Measurements from ENCODE around the gene DPPA3. TPM values are rescaled to one million over a fixed set of nuclear protein-coding genes. Genes with fewer than 3 reads are reported as not detected.
A peak's percentile ranks its signal among the peaks of the same experiment; 100 is the strongest.
"Not testable (repeated sequence)": the region's sequence is repeated elsewhere in the genome, so short reads cannot be mapped to it uniquely, and the experiment has no call there.

DPPA3 gene
- total and polyA plus RNA-seq, 2 of the 8 experiments (the other 6 are each of a cell fraction or from before 2014, with no cell fraction given), result 0.30 to 1.2 TPM

DNA sequence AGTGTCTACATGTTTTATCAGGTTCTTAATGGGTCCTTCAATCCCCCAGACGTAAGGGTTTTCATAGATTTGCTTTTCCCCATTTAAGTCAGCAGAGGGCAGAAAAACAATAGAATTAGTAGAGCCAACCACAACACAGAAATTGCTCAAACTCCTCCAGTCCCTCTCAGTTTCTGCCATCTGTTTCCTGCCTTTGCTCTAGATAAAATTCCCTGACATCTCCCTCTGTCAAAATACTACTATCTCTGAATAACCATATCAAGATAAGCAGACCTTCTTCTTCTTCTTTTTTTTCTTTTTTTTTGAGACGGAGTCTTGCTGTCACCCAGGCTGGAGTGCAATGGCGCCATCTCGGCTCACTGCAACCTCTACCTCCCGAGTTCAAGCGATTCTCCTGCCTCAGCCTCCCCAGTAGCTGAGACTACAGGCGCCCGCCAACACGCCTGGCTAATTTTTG is 33.8 kb upstream of the DPPA3 start:
- TF ChIP-seq RAD21 (IDR thresholded peaks at IDR 0.05 in 1 of 2, conservative IDR thresholded peaks at IDR 0.05 in 1 of 2; ENCODE audit: low read depth in 2 of 2, low read length in 2 of 2), result peak; percentile 78 to 81
- TF ChIP-seq, protein P1, sequence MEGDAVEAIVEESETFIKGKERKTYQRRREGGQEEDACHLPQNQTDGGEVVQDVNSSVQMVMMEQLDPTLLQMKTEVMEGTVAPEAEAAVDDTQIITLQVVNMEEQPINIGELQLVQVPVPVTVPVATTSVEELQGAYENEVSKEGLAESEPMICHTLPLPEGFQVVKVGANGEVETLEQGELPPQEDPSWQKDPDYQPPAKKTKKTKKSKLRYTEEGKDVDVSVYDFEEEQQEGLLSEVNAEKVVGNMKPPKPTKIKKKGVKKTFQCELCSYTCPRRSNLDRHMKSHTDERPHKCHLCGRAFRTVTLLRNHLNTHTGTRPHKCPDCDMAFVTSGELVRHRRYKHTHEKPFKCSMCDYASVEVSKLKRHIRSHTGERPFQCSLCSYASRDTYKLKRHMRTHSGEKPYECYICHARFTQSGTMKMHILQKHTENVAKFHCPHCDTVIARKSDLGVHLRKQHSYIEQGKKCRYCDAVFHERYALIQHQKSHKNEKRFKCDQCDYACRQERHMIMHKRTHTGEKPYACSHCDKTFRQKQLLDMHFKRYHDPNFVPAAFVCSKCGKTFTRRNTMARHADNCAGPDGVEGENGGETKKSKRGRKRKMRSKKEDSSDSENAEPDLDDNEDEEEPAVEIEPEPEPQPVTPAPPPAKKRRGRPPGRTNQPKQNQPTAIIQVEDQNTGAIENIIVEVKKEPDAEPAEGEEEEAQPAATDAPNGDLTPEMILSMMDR (IDR thresholded peaks at IDR 0.05; ENCODE audit: control extremely low read depth in 1 of 3, insufficient read depth in 1 of 3, low read depth in 1 of 3, low read length in 3 of 3), result peak in 2 of 3 experiments; percentile 56 to 57; a peak in 3 of 4 replicates
- peak; percentile 29; the same call in 1 of the 2 replicates for TF ChIP-seq CEBPB (IDR thresholded peaks at IDR 0.05; ENCODE audit: low read depth, low read length)
- H3K27ac ChIP-seq (ENCODE audit: low read depth, low read length); H3K79me2 ChIP-seq (ENCODE audit: control insufficient read depth in 1 of 2, insufficient read depth in 2 of 2, low read length in 2 of 2); H3K4ac ChIP-seq (replicated peaks; ENCODE audit: insufficient read length, low read depth, low read length); H3K9me3 ChIP-seq (ENCODE audit: insufficient read depth in 2 of 2, low read depth in 1 of 2, low read length in 1 of 2); H3K36me3 ChIP-seq (ENCODE audit: control insufficient read depth in 2 of 4, insufficient read depth in 4 of 4, low read length in 3 of 4); H4K8ac ChIP-seq (ENCODE audit: extremely low read depth, insufficient read depth, low read length); H3K27me3 ChIP-seq (replicated peaks in 1 of 4; ENCODE audit: control insufficient read depth in 3 of 4, extremely low read depth in 1 of 4, insufficient read depth in 3 of 4, low read length in 3 of 4); H3K79me1 ChIP-seq (ENCODE audit: low read depth, low read length); H3K4me2 ChIP-seq (ENCODE audit: insufficient read depth in 1 of 2, low read depth in 2 of 2, low read length in 2 of 2); H4K20me1 ChIP-seq (replicated peaks in 1 of 2; ENCODE audit: control insufficient read depth in 1 of 2, insufficient read depth in 2 of 2, low read length in 2 of 2); H4K91ac ChIP-seq (replicated peaks; ENCODE audit: insufficient read length, low read length); H2BK20ac ChIP-seq (ENCODE audit: low read length); H3K18ac ChIP-seq (ENCODE audit: extremely low read depth, low read length); H3K9ac ChIP-seq (replicated peaks in 1 of 4; ENCODE audit: extremely low read depth in 1 of 4, low read depth in 3 of 4, low read length in 3 of 4); H2BK15ac ChIP-seq (ENCODE audit: low read length); H3K14ac ChIP-seq (ENCODE audit: insufficient read length); H3K4me1 ChIP-seq (replicated peaks in 1 of 4; ENCODE audit: control insufficient read depth in 3 of 4, insufficient read depth in 4 of 4, low read length in 3 of 4); H2AFZ ChIP-seq (ENCODE audit: low read length); H2BK5ac ChIP-seq (ENCODE audit: low read depth, low read length); H3K23ac ChIP-seq (ENCODE audit: insufficient read length); H4K5ac ChIP-seq (ENCODE audit: insufficient read length, low read depth, low read length); DNase-seq (ENCODE audit: low read depth in 1 of 2, low spot score in 2 of 2); H3K4me3 ChIP-seq (ENCODE audit: extremely low read depth in 1 of 4, insufficient read depth in 2 of 4, low read depth in 3 of 4, low read length in 4 of 4); H2BK120ac ChIP-seq (replicated peaks; ENCODE audit: low read depth, low read length); H3K56ac ChIP-seq (replicated peaks; ENCODE audit: insufficient read length, low read depth, low read length); H2BK12ac ChIP-seq (ENCODE audit: low read depth, low read length); H2AK5ac ChIP-seq (ENCODE audit: low read depth, low read length); H3K23me2 ChIP-seq (ENCODE audit: low read depth, low read length): not testable (repeated sequence)
- POLR2A ChIA-PET (ENCODE audit: partially characterized antibody), result interaction anchor here (1.2 kb wide), 1 partner anchor 130 kb away, joined by 3 read pairs; no protein-coding TSS in a partner anchor
- 80% methylated on average over 9 of the region's 9 CpGs; no CpG with 5 or more reads in 1 of the 2 experiments for WGBS, 2 experiments (ENCODE audit: extremely low coverage in 1 of 2, insufficient coverage in 1 of 2, insufficient read length in 1 of 2, insufficient replicate concordance in 2 of 2, low coverage in 1 of 2, low lambda C conversion rate in 2 of 2, missing lambda C conversion rate in 1 of 2)
- peak; percentile 72 for FAIRE-seq
- CTCF ChIA-PET (ENCODE audit: partially characterized antibody), result interaction anchor here (0.6 to 8.0 kb wide), 16 partner anchors 9 to 449 kb away, joined by 3 to 128 read pairs (median 4); no protein-coding TSS in a partner anchor
